Measurements from ENCODE around the gene QPRT.

- TF ChIP-seq CTCF (IDR thresholded peaks at IDR 0.05; ENCODE audit: low read depth, low read length) (no peak), MAX (IDR thresholded peaks at IDR 0.05; ENCODE audit: low read depth, low read length) (no peak), POLR2A (IDR thresholded peaks at IDR 0.05; ENCODE audit: extremely low read depth, insufficient read length) (no peak), MYC (IDR thresholded peaks at IDR 0.05; ENCODE audit: low read depth, low read length) (no peak)
Observed at GRCh38 chr16:29683543-29684090, 4.6 kb downstream of the QPRT start.

All from NB4 (cell line).